Activated CD4-positive, alpha-beta T cell treated with anti-CD3 and anti-CD28 coated beads for 48 hours (primary cell): ENCODE data around the gene FAM107B.

ENCODE experiments used
- DNase-seq: peaks from one replicate; pipeline ENCODE4 v3.0.0-alpha.2; 2020

The FAM107B gene

DNA sequence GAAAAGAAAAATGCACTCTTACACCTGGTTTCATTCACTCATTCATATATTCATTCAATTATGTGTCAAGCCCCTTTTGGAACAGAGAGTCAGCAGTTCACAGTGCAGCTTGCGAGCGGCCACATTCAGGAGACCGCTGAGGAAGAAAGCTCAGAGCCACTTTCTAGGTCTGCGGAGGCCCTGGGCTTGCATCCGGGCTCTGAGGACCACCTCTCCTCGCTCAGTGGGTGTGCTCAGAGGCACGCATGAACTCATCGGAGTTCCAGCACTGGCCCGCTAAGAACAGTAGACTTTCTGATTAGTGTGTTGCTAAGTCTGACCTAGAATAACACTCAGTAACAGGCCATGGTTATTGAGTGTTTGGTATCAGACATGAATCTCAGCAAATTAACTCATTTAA lies 1.8 kb upstream of the FAM107B start:
- no peak for DNase-seq

DNA sequence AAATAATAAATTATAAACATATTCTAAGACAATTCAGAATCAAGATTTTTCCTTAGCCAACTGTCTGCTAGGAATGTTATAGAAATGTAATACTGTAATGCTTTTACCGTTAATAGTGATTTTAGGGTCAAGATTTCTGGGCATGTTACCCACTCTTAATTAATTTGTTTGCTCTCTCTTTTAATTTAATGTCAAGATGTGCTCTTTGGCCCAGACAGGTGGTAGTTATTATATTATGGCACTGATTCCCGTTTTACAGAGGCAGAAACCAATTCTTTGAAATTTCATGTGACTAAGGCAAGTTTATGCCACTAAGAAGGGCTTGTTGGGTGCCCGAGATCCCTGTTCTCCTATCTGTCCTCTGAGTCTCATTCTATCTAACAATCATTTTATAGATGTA lies 959 bp upstream of the FAM107B start:
- DNase-seq = no peak

DNA sequence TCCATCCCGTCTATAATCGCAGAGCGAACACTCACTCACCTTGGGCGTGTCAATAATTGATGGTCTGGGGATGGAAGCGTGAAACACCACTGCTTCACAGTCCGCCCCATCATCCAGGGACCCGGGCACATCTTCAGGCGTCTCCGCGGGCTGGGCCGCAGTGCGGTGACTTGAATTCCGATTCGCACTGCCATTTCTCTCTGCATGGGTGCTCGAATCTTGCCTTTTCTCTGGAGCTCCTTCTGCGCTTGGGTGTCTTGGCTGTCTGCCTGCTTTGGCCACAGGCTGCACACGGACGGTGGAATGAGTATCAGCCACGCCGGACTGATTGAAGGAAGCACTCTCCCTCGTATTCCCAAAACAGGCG lies 500 bp downstream of the FAM107B start:
- DNase-seq = no peak

DNA sequence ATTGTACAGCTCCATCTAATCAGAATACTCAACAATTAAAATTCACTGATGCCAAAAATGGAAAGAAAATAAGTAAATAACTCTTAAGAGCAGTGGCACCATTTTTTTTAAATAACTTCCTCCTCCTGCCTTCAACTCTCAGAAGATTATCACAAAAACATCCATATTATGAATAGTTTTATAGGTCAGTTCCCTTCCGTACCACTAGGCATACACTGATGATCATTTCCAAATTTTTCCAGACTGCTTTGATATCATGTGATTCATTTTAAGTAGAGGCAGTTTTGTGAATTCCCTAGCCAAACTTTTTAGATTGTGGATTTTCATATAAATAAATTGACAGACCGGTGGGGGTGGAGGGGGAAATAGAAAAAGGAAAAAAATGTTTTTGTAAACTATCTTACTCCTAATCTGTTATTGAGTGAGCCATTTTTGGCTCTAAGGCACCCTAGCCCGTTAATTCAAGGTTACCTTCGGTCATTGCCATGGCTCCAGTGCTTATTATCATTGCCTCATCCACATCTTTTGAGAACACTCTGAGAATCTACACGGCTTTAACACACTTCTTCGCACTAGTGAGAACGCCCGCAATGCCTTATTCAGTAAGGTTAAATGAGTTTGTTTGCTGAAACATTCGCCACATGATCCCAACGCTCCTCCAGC lies 1.0 kb downstream of the FAM107B start:
- DNase-seq = no peak

DNA sequence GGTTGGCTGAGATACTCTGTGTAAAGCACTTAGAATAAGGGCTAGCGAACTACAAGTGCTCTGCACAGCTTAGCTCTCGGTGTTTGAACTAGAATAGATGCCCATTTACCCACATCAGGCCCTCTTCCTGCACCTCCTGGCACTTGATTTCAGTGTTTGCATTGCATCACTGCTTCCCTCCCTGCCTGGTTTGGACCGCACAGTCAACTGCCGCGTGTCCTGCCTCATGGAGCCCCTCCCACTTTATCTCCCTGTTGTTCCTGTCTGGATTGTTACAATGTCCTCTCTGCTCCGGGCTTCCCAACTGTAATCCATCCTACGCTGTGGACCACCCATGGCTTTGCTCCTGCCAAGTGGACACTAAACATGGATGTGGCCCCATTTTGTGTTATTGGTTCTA lies 2.3 kb downstream of the FAM107B start:
- DNase-seq = no peak

DNA sequence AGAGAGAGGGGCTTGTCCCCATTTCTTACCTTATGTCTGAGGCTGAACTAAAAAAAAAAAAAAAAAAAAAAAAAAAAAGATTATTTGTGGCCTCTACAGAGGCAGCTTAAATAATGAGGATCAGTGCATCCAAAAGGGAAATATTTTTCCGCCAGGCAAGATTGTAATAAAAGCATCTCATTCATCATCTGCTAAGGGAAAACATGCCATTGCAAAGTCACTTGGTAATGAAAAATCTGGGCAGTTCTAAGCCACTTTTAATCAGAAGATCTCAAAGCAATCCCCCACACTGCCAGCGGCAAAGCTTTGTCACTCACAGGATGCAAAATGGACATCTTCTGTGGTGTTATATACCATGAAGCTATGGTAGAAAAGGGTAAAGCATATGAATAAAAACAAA lies 3.8 kb downstream of the FAM107B start:
- no peak for DNase-seq

DNA sequence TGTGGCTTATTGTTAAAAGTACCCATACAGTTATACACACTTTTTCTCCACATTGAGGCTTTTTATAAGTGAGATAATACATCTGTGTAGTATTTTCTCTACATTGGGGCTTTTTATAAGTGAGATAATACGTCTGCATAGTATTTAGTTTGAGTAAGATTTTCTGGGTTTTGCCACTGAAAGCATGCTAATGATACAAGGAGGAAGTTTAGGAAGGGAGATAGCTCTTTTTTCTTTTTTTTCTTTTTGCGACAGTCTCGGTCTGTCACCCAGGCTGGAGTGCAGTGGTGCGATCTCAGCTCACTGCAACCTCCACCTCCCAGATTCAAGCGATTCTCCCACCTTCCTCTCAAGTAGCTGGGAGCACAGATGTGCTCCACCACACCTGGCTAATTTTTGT lies 13.3 kb downstream of the FAM107B start:
- DNase-seq = no peak

DNA sequence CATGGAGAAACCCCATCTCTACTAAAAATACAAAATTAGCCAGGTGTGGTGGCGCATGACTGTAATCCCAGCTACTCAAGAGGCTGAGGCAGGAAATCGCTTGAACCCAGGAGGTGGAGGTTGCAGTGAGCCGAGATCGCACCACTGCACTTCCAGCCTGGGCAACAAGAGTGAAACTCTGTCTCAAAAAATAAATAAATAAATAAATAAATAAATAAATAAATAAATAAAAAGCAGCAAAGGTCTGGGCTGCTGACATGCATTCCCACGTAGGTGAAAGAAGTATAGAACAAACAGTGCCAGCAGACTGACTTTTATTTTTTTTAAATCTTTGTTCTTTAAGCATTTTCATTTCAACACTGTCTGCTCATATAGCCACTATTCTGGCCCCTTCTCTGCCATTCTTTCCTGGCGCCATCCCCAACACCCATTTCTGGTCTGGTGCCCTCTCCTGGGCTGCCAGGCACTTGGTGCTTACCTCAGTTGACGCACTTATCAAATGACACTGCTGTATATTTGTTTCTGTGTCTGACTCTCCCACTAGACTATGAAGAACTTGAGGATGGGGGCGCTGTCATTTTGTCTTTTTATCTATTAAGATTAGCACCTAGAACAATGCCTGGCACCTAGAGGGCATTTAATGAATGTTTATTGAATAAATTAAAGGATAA lies 15.6 kb downstream of the FAM107B start:
- DNase-seq = peak; percentile 35

DNA sequence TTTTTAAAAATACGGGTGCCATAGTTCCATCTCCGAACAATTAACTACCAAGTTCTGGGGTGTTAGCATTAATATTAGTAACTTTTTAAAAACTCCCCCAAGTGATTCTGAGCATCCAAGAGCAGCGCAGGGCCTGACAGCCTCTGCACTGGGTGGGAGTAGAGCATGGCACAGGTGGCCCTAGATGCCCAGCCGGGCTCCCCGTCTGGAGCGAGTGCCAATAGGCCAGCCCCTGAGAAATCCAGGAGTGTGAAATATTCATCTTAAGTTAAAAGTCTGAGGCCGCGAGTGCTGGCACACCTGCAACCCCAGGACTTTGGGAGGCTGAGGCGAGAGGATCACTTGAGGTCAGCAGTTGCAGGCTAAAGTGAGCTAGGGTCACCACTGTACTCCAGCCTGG lies 16.2 kb downstream of the FAM107B start:
- no peak for DNase-seq

DNA sequence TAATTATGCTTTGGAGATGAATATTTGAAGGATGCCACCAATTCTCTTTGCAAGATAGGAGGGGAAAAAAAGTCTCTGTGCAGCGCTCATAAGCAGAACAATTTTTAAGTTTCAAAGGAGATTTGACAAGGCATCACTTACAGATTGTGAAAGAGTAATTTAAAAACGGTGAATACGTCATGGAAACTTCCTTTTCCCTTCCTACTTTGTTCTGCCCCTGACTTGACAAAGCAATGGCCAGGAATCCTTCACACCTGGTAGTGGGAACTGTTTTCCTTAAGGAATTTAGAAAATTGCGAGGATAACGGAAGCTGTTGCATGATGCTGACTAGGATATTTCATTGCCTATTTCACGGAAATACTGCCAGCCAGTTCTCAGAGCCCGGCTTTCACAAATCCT lies 16.7 kb downstream of the FAM107B start:
- DNase-seq = no peak

DNA sequence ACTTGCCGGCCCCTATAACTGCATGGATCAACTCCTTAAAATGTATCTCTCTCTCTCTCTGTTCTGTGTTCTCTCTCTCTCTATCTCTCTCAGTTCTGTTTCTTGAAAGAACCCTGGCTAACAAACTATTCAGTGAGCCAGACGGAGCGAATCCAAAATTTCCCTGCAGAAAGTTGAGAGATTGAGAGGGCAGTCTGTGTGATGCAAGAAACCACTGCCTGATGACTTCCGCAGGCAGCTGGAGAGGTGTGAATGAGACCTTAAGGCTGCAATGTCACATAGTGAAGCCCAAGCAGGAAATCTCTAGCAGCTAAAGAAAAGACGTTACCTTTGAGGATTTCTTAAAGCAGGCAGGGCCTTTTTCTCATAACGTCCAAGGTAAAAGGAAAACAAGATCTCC lies 17.3 kb downstream of the FAM107B start:
- no peak for DNase-seq

DNA sequence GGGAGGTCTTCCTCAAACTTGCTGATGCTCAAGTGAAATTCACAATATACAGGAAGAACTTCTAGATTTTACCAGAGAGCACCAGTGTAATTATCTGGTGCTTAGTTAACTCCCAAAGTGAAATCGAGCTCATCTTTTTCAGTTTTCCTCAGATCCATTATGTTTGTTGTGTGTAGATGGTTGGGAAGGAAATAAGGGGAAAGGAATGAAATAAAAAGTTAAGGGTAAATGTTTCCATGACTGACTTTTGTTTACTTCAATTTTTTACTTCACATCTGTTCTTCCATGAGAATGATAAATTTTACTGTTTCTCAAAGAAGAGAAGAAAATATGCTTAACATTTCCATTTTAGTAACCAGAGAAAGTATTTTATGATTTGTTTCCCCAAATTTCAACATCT lies 21.3 kb downstream of the FAM107B start:
- DNase-seq = no peak

DNA sequence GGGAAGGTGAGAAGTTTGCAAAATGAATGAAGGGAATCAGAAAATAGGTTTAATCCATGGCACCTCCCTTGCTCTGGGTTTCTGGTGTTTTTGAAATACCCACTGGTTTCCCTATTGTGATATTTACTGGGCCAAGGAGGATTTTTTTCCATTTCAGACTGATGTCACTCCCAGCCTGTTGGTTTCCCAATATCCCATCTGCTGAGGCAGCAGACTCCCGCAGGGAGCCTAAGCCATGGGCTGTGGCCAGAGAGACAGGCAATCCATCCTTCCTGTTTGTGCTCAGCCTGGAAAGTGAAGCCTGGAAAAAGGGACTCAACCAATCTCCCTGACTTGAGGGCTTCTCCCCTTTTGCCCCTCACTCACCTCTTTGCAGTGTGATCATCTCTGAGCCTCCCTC lies 22.8 kb downstream of the FAM107B start:
- no peak for DNase-seq

DNA sequence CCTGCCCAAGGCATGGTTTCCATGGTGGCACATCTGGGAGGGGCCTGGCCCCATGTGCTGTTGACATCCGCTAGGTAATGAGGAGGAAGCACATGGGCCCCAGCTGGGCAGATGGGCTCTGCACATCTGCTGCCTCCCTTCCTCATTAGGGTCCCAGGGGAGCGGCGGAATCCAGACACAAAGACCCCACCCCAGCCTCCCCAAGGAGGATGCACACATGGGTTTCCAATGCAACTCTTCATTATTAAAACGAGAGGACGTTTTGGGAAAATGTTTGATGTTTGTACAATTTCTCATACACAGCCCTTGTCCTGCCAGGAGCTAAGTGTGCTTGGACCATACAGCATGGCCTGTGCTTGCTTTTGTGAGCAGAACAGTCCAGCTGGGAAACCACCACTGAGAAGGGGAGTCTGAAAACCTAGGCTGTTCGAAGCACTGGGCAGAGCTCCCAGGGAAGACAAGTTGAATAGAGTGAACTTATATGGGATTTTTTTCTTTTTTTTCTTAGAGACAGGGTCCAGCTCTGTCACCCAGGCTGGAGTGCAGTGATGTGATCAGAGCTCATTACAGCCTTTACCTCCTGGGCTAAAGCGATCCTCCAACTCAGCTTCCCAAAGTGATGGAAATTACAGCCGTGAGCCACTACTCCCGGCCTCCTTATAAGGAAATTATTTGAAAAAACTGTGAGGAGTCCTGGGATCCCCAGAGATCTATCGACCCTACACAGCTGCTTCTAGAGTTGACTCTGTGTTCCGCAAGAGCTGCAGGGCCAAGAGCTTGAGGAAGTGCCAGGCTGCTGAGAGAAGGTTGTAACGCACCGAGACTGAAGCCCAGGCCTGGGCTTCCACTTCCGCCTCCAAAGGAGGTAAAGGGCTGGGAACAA lies 23.4 kb downstream of the FAM107B start:
- no peak for DNase-seq

DNA sequence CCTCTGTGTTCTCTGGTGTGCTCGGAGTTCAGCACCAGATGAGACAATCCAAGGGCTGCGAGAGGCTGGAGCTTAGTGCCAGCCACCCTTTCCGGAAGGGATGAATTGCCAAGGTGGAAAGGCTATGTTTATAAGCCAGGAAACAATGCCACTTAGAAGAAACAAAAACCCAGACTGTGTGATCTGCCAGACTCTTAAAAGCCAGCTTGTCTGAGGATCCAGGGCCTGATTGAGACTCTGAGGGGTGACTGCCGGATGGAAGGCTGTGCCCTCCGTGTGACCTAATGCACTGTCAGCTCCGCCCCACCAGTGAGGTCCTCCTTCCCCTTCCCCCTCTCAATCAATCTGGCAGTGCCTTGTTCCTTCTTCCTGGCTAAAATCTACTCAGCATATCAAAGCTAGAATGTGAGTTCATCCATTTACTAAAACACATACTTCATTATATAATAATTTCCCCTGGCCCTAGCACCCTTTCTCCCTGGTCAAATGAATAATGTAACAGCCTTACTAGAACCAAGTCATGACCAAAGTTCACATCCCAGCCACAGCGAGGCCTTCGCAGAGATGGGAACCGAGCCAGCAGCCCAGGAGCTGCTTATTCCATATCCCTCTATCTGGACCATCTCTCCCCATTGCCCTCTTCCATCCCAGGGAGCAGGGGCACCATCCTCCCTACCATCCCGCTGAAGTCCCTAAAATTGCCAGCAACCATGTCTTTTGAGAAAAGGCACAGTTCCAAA lies 25.5 kb downstream of the FAM107B start:
- DNase-seq = no peak

DNA sequence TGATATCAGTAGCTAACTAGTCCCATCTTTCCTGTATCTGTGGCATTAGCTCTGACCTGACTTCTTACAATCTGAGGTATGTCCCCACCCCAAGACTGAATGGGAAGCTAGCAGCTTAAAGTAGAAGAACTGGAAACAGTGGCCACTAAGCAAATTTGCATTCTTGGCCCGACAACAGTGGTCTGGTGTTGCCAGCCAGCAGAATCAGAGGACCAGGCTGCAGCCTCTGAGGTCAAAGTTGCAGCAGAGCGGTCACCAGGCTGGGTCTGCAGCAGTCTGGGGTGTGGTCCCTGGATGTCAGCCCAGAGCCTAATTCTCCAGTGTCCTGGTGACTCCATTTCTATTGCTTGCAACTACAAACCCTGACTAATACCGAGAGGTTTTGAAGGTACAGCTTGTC lies 26.3 kb downstream of the FAM107B start:
- DNase-seq = no peak

DNA sequence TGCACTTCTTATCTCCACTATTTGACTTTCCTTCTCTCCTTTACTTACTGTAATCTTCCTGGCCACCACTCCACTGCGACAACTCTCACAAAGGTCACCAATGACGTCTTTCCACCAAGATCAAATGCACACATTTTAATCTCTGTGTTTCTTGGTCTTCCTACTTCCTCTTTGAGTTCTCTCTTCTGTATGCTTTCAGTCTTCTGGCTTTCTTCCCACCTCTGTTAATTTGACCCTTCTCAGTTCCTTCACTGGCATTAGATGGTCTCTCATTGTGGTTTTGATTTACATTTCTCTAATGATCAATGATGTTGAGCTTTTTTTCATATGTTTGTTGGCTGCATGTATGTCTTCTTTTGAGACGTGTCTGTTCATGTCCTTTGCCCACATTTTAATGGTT lies 31.9 kb downstream of the FAM107B start:
- DNase-seq = no peak

DNA sequence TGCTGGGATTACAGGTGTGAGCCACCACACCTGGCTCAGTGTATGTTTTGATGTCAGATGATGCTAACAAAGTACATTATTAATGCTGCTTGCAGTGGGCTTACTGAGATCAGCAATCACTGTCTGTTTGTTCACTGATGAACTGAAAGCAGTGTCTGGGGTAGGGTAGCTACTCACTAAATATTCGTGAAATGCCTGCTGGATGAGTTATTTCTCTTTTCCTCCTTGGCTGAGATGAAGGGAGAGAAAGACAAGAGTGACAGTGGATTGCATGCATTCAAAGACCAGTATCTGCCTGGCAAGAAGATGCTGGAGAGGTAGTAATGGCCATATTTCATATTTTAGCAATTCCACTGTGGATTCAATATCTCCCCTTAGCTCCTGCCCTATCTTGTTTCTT lies 32.3 kb downstream of the FAM107B start:
- DNase-seq = no peak

DNA sequence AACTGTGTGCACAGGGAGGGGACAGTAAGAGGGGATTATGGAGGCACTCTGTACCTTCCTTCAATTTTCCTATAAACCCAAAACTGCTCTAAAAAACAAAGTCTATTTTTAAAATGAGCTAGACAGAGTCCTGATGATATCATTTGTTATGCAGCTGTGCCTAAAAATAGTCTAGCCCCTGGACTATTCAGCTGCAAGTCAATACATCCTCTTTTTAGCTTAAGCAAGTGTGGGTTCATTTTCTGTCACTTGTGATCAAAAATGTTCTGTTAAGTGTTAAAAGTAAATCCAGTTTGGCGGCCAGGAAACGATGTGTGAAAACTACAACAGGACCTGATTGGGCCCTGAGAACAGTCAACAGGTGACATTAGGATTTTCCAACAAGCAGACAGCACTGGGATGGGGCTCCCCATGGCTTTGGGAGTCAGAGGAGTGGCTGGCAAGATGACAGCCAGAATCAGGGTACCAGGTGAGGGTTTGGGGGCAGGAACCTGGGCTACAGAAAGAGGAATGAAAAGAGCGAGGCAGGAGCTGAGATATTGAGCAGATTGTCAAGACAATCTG lies 33.9 kb downstream of the FAM107B start:
- DNase-seq = no peak

DNA sequence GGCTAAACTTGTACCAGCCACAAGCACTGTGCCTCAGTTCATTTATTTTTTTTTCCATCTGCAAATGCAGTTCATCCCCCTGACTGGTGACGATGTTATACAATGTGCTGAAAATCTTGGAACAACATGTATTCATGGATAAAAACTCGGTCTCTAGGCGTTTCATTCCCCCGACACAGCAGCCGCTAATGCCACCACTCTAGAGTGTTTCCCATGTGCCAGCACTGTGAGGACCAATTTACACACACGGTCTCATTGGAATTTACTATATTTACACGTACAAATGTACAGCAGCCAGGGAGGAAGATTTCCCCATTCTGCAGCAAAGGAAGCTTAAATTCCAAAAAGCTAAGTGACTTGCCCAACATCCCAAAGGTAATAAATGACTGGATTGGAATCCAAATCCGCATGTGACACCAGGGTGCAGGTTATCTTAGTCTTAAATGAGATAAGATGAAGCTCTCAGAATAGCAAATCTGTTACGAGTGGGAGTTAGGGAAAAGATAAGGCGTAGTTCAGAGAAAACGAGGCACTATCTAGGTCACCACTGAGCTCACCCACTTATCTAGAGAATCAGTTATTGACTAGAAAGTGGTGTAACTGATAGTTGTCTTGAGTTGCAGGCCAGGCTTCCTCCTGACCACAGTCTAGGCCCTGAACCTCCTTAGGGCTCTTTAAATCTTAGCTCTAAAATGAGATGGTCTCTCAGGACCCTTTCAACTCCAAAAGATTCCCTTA lies 36.7 kb downstream of the FAM107B start:
- DNase-seq = no peak

DNA sequence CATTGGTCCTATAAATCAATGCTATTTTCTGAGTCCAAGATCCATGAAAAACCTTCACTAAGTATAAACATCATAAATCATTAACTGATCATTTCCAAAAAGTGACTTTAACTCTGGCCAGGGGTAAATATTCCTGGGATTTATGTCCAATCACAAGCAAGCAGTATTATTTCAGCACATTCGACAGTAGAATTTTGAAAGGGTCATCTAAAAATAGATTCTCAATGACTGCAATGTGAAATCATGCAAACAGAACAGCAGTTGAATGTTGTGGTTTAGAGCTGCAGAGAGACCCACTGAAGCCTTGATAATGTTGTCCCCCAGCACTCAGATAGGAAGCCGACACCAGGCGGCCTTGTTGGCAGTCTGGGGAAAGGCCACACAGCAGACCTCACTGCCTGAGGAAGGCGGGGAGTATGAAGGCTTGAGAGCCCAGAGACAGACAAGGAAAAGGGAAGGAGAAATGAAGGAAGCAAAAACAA lies 38.1 kb downstream of the FAM107B start:
- DNase-seq = no peak

DNA sequence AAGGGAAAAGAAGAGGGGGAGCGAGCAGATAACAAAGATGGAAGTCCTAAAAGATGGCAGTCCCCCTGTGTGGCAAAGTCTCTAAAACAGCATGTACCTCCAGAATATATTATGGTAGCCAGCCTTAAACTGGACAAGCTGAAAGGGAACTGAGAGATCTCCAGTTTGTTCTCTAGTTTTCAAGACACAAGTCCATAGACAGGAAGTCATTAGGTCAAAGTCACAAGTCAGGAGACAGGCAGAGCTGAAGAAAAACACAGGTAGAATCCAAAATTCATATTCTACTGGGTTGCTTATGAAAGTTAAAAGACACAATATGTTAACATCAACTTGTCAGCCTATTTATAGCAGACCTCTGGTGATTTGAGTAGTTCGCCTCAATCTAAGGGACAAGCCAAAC lies 38.7 kb downstream of the FAM107B start:
- DNase-seq = no peak
